Adipocyte (in vitro differentiated cells): ENCODE measurements around the gene PCED1B.
A peak's percentile ranks its signal among the peaks of the same experiment; 100 is the strongest.

Experiments used
- DNase-seq: peaks from one replicate; pipeline ENCODE4 v3.0.0-alpha.2; 2015; ENCODE audit warnings: low read depth
- H3K27me3 ChIP-seq: replicated peaks from 2 replicates; pipeline ENCODE4 v1.7.0; 2013; ENCODE audit warnings: mild to moderate bottlenecking, low read length, moderate library complexity; ENCODE audit not compliant: control insufficient read depth, insufficient read depth
- H3K36me3 ChIP-seq: 2 replicates; pipeline ENCODE4 v1.7.0; 2013; ENCODE audit warnings: low read length, mild to moderate bottlenecking, moderate library complexity; ENCODE audit not compliant: control insufficient read depth, insufficient read depth, severe bottlenecking
- H3K4me1 ChIP-seq: 2 replicates; pipeline ENCODE4 v1.7.0; 2013; ENCODE audit warnings: mild to moderate bottlenecking, low read length, moderate library complexity; ENCODE audit not compliant: control insufficient read depth, insufficient read depth
- H3K4me3 ChIP-seq: 2 replicates; pipeline ENCODE4 v1.7.0; 2013; ENCODE audit warnings: mild to moderate bottlenecking, low read length, moderate library complexity
- H3K9ac ChIP-seq: 2 replicates; pipeline ENCODE4 v1.7.0; 2013; ENCODE audit warnings: mild to moderate bottlenecking, low read length, moderate library complexity
- H3K9me3 ChIP-seq: 2 replicates; pipeline ENCODE4 v1.7.0; 2013; ENCODE audit warnings: mild to moderate bottlenecking, low read length, moderate library complexity; ENCODE audit not compliant: control insufficient read depth

Gene PCED1B

GRCh38 chr12:47095446-47096236 lies 16.2 kb downstream of the PCED1B start:
- peak; percentile 55 for DNase-seq
- Histone ChIP-seq H3K27me3 (no peaks in the 10 kb centered on the region), H3K4me3 (no peak overlapping the region), H3K9me3 (peaks cover 4% of the 10 kb centered on the region), H3K4me1 (peaks cover 24% of the 10 kb centered on the region), H3K36me3 (no peaks in the 10 kb centered on the region), H3K9ac (no peak overlapping the region)

- Histone ChIP-seq H3K36me3 (no peaks in the 10 kb centered on the region), H3K9me3 (no peaks in the 10 kb centered on the region), H3K27me3 (no peaks in the 10 kb centered on the region), H3K4me3 (no peak overlapping the region), H3K9ac (no peak overlapping the region), H3K4me1 (peaks cover 25% of the 10 kb centered on the region)
- peak; percentile 49 for DNase-seq
Observed at GRCh38 chr12:47097276-47097896, 18.0 kb downstream of the PCED1B start.

- Histone ChIP-seq H3K4me1 (peaks cover 32% of the 10 kb centered on the region), H3K9me3 (no peaks in the 10 kb centered on the region), H3K4me3 (no peak overlapping the region), H3K27me3 (no peaks in the 10 kb centered on the region), H3K36me3 (no peaks in the 10 kb centered on the region), H3K9ac (no peak overlapping the region)
- DNase-seq, result no peak
Observed at GRCh38 chr12:47098099-47098498, 18.7 kb downstream of the PCED1B start.

GRCh38 chr12:47099610-47100009 lies 20.2 kb downstream of the PCED1B start:
- no peaks in the 10 kb centered on the region for H3K36me3 ChIP-seq
- H3K4me3 ChIP-seq, result no peak overlapping the region
- DNase-seq, result no peak
- no peak overlapping the region for H3K9ac ChIP-seq
- peaks cover 40% of the 10 kb centered on the region for H3K4me1 ChIP-seq
- no peaks in the 10 kb centered on the region for H3K9me3 ChIP-seq
- H3K27me3 ChIP-seq, result no peaks in the 10 kb centered on the region

GRCh38 chr12:47100160-47100559 lies 20.7 kb downstream of the PCED1B start:
- Histone ChIP-seq H3K9me3 (no peaks in the 10 kb centered on the region), H3K9ac (no peak overlapping the region), H3K4me1 (peaks cover 40% of the 10 kb centered on the region), H3K36me3 (no peaks in the 10 kb centered on the region), H3K27me3 (no peaks in the 10 kb centered on the region), H3K4me3 (no peak overlapping the region)
- DNase-seq, result no peak

- Histone ChIP-seq H3K4me1 (peaks cover 34% of the 10 kb centered on the region), H3K27me3 (no peaks in the 10 kb centered on the region), H3K36me3 (no peaks in the 10 kb centered on the region), H3K4me3 (no peak overlapping the region), H3K9ac (peak overlapping the region; percentile 25), H3K9me3 (no peaks in the 10 kb centered on the region)
- no peak for DNase-seq
Observed at GRCh38 chr12:47102406-47102805, 23.0 kb downstream of the PCED1B start.

GRCh38 chr12:47102845-47103651 lies 23.6 kb downstream of the PCED1B start:
- H3K4me3 ChIP-seq, result peak overlapping the region; percentile 12
- no peak for DNase-seq
- H3K27me3 ChIP-seq, result no peaks in the 10 kb centered on the region
- H3K4me1 ChIP-seq, result peaks cover 30% of the 10 kb centered on the region
- H3K9me3 ChIP-seq, result no peaks in the 10 kb centered on the region
- H3K9ac ChIP-seq, result peak overlapping the region; percentile 25
- H3K36me3 ChIP-seq, result no peaks in the 10 kb centered on the region

GRCh38 chr12:47105914-47106674 lies 26.7 kb downstream of the PCED1B start:
- no peak for DNase-seq
- Histone ChIP-seq H3K4me3 (no peak overlapping the region), H3K9ac (no peak overlapping the region), H3K4me1 (peaks cover 16% of the 10 kb centered on the region), H3K36me3 (no peaks in the 10 kb centered on the region), H3K9me3 (no peaks in the 10 kb centered on the region), H3K27me3 (no peaks in the 10 kb centered on the region)

GRCh38 chr12:47107446-47107845 lies 28.0 kb downstream of the PCED1B start:
- H3K9ac ChIP-seq, result no peak overlapping the region

GRCh38 chr12:47107926-47108325 lies 28.5 kb downstream of the PCED1B start:
- H3K4me3 ChIP-seq, result no peak overlapping the region
- no peak overlapping the region for H3K9ac ChIP-seq
- H3K9me3 ChIP-seq, result no peaks in the 10 kb centered on the region
- peaks cover 9% of the 10 kb centered on the region for H3K4me1 ChIP-seq
- H3K36me3 ChIP-seq, result no peaks in the 10 kb centered on the region
- DNase-seq, result no peak
- no peaks in the 10 kb centered on the region for H3K27me3 ChIP-seq

More at GRCh38 chr12:47107446-47107845, 28.0 kb downstream of the PCED1B start:
- Histone ChIP-seq H3K4me1 (peaks cover 14% of the 10 kb centered on the region), H3K27me3 (no peaks in the 10 kb centered on the region), H3K36me3 (no peaks in the 10 kb centered on the region), H3K4me3 (no peak overlapping the region), H3K9me3 (no peaks in the 10 kb centered on the region)
- DNase-seq, result no peak
